Fibroblast of lung (primary cell): ENCODE measurements around the gene TFF2. TPM values are rescaled to one million over a fixed set of nuclear protein-coding genes. Genes with fewer than 3 reads are reported as not detected.

Experiments
- DNase-seq, 2 donors: peaks; one replicate each; pipeline versions ENCODE4 v3.0.0 to v3.0.0-alpha.2; 2010; ENCODE audit warnings: low read depth in 2 of 2
- H2AFZ ChIP-seq: 2 replicates; pipeline ENCODE4 v1.5.1; 2012; ENCODE audit warnings: low read length, control low read depth, inconsistent platforms
- H3K27ac ChIP-seq: 2 replicates; pipeline ENCODE4 v1.5.1; 2011; ENCODE audit warnings: low read length, control low read depth; ENCODE audit not compliant: insufficient read depth
- H3K27me3 ChIP-seq: 2 replicates; pipeline ENCODE4 v1.5.1; 2011; ENCODE audit warnings: mild to moderate bottlenecking, low read length; ENCODE audit not compliant: control insufficient read depth, insufficient read depth
- H3K36me3 ChIP-seq: 2 replicates; pipeline ENCODE4 v1.5.1; 2011; ENCODE audit warnings: low read length; ENCODE audit not compliant: control insufficient read depth, insufficient read depth
- H3K4me1 ChIP-seq: 2 replicates; pipeline ENCODE4 v1.5.1; 2011; ENCODE audit warnings: low read length; ENCODE audit not compliant: control insufficient read depth, insufficient read depth; ENCODE audit errors: extremely low read depth
- H3K4me2 ChIP-seq: 2 replicates; pipeline ENCODE4 v1.5.1; 2011; ENCODE audit warnings: low read length, control low read depth; ENCODE audit not compliant: insufficient read depth; ENCODE audit errors: extremely low read depth
- H3K4me3 ChIP-seq, 4 experiments: fragments of 200-600 bp in 1 of 4; sonication (generic) in 1 of 4; replicated peaks in 1 of 4; 2 replicates each; pipeline ENCODE4 v1.5.1; 2011 to 2016; ENCODE audit warnings: low read length in 4 of 4, low read depth in 3 of 4, mild to moderate bottlenecking in 3 of 4, control low read depth in 2 of 4, inconsistent platforms in 1 of 4, mixed read lengths in 1 of 4; ENCODE audit not compliant: insufficient read depth in 1 of 4; ENCODE audit errors: control extremely low read depth in 1 of 4
- H3K79me2 ChIP-seq: 2 replicates; pipeline ENCODE4 v1.5.1; 2012; ENCODE audit warnings: mild to moderate bottlenecking, low read length, inconsistent platforms; ENCODE audit not compliant: control insufficient read depth, insufficient read depth
- H3K9ac ChIP-seq: 2 replicates; pipeline ENCODE4 v1.5.1; 2011; ENCODE audit warnings: mild to moderate bottlenecking, low read length, control low read depth; ENCODE audit not compliant: insufficient read depth
- H3K9me3 ChIP-seq: 2 replicates; pipeline ENCODE4 v1.5.1; 2012; ENCODE audit warnings: low read depth, low read length; ENCODE audit not compliant: control insufficient read depth, insufficient read depth
- H4K20me1 ChIP-seq: 2 replicates; pipeline ENCODE4 v1.5.1; 2011; ENCODE audit warnings: low read length; ENCODE audit not compliant: control insufficient read depth, insufficient read depth; ENCODE audit errors: extremely low read depth
- EZH2 ChIP-seq: IDR thresholded peaks from 2 replicates; pipeline ENCODE4 v1.5.1; 2012; ENCODE audit warnings: low read length, control low read depth, mild to moderate bottlenecking; ENCODE audit errors: missing control alignments
- polyA plus RNA-seq, 2 donors: library from polyadenylated mRNA; depleted of rRNA in 1 of 2; stranded (reverse) in 1 of 2; unstranded in 1 of 2; fragments of >200 nt; gene quantifications; 2 replicates each; pipeline ENCODE4 v1.2.1, GENCODE V29; 2011 to 2012; ENCODE audit warnings: missing spikeins in 1 of 2
- total RNA-seq: library from RNA; depleted of rRNA; stranded (reverse); fragments of >200 nt; gene quantifications from 2 replicates; pipeline ENCODE4 v1.2.1, GENCODE V29; 2014
- TF ChIP-seq, protein P1 (sequence below), 2 donors: IDR thresholded peaks in 1 of 2; conservative IDR thresholded peaks in 1 of 2; 1 replicate in 1 of 2; 2 replicates in 1 of 2; pipeline ENCODE4 v1.5.1; 2011 to 2012; ENCODE audit warnings: low read length in 2 of 2, control low read depth in 1 of 2, inconsistent platforms in 1 of 2, low read depth in 1 of 2, mild to moderate bottlenecking in 1 of 2

Gene TFF2
- total and polyA plus RNA-seq, 2 donors (not counting 1 experiment from before 2014, with no cell fraction given) = not detected

GRCh38 chr21:42313501-42313969 is 37.3 kb downstream of the TFF2 start:
- Histone ChIP-seq H4K20me1 (no peaks in the 10 kb centered on the region), H2AFZ (no peak overlapping the region), H3K4me1 (no peaks in the 10 kb centered on the region), H3K9ac (no peak overlapping the region), H3K4me3 (no peak overlapping the region), H3K9me3 (no peaks in the 10 kb centered on the region), H3K4me2 (no peak overlapping the region), H3K79me2 (no peaks in the 10 kb centered on the region), H3K36me3 (no peaks in the 10 kb centered on the region), H3K27me3 (no peaks in the 10 kb centered on the region), H3K27ac (no peak overlapping the region)
- no peak for DNase-seq
- no peak for TF ChIP-seq EZH2
- TF ChIP-seq, protein P1, sequence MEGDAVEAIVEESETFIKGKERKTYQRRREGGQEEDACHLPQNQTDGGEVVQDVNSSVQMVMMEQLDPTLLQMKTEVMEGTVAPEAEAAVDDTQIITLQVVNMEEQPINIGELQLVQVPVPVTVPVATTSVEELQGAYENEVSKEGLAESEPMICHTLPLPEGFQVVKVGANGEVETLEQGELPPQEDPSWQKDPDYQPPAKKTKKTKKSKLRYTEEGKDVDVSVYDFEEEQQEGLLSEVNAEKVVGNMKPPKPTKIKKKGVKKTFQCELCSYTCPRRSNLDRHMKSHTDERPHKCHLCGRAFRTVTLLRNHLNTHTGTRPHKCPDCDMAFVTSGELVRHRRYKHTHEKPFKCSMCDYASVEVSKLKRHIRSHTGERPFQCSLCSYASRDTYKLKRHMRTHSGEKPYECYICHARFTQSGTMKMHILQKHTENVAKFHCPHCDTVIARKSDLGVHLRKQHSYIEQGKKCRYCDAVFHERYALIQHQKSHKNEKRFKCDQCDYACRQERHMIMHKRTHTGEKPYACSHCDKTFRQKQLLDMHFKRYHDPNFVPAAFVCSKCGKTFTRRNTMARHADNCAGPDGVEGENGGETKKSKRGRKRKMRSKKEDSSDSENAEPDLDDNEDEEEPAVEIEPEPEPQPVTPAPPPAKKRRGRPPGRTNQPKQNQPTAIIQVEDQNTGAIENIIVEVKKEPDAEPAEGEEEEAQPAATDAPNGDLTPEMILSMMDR (conservative IDR thresholded peaks at IDR 0.05 in 1 of 2, IDR thresholded peaks at IDR 0.05 in 1 of 2; ENCODE audit: low read depth in 1 of 2, low read length in 2 of 2) = no peak

DNA sequence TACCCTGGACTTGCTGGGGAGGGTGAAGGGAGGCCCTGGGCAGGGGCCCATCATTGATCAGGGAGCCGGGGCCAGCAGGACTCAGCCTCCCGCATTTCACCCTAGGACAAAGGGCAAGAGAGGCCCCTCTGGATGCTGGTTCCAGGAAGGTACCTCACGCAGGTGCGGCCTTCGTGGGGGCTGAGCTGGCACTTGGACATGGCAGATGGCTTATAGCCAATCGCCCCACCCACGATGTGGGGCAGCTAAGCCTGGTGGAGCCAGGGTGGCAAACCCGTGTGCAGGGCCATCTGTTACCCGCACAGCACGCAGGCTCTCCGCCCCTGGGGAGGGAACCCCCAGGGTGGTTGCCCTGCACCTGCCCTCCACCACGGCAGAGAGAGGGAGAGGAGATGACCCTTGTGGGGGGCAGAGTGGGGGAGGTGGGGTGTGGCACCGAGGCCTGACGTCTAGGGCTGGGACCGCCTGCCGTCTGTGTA is 38.1 kb downstream of the TFF2 start:
- Histone ChIP-seq H3K4me3 (no peak overlapping the region), H3K9me3 (no peaks in the 10 kb centered on the region), H3K4me2 (no peak overlapping the region), H3K27me3 (no peaks in the 10 kb centered on the region), H3K4me1 (no peaks in the 10 kb centered on the region), H3K9ac (no peak overlapping the region), H3K27ac (no peak overlapping the region), H3K36me3 (no peaks in the 10 kb centered on the region), H3K79me2 (no peaks in the 10 kb centered on the region), H2AFZ (no peak overlapping the region), H4K20me1 (no peaks in the 10 kb centered on the region)
- TF ChIP-seq, protein P1 (conservative IDR thresholded peaks at IDR 0.05 in 1 of 2, IDR thresholded peaks at IDR 0.05 in 1 of 2; ENCODE audit: low read depth in 1 of 2, low read length in 2 of 2) = no peak
- no peak for TF ChIP-seq EZH2
- DNase-seq = no peak

DNA sequence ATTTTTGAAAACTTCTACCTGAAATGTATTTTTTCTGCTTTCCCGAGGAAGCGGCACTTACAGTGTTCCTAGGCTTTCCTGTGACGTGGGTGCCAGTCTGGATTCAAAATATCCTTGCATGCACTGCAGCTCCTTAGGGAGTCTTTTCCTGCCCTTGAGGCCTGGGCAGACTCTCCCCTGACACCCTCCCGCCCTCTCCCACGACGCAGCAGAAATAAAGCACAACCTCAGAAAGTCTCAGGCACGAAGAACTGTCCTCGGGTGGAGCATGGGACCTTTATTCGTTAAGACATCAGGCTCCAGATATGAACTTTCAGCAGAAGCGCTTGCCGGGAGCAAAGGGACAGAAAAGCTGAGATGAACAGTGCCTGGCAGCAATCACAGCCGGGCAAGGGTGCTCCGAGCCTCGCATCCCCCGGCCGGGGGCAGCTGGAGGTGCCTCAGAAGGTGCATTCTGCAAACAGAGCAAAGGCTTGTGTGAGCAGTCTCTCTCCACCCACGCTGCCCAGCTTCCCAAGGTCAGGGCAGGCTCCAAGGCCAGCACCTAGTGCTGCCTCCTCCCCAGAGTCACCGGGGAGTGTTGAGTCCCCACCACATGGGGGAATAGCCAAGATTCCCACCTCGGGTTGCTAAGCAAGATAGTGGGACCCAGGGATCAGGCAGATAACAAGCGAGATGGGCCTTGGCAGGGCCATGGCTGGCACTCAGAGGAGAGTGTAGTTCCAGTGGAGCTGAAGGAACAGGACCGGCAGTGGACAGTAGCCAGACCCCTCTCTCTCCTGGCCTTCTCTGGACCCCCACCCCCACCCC is 38.8 kb downstream of the TFF2 start:
- H3K27ac ChIP-seq = no peak overlapping the region
- TF ChIP-seq EZH2 = no peak
- TF ChIP-seq, protein P1 (conservative IDR thresholded peaks at IDR 0.05 in 1 of 2, IDR thresholded peaks at IDR 0.05 in 1 of 2; ENCODE audit: low read depth in 1 of 2, low read length in 2 of 2) = no peak
- no peaks in the 10 kb centered on the region for H3K36me3 ChIP-seq
- DNase-seq = no peak
- H3K27me3 ChIP-seq = no peaks in the 10 kb centered on the region
- no peaks in the 10 kb centered on the region for H3K9me3 ChIP-seq
- H3K79me2 ChIP-seq = no peaks in the 10 kb centered on the region
- no peak overlapping the region for H3K4me2 ChIP-seq
- H3K4me3 ChIP-seq = no peak overlapping the region
- no peaks in the 10 kb centered on the region for H3K4me1 ChIP-seq
- H4K20me1 ChIP-seq = no peaks in the 10 kb centered on the region
- no peak overlapping the region for H2AFZ ChIP-seq
- no peak overlapping the region for H3K9ac ChIP-seq
